GM19099 (cell line): ENCODE results near the gene ALDH1A1.

Experiments used
- POLR2A ChIP-seq: IDR thresholded peaks from 3 replicates; pipeline ENCODE4 v1.6.1; 2011; ENCODE audit warnings: low read depth; ENCODE audit not compliant: insufficient read length; ENCODE audit errors: extremely low read depth

Gene ALDH1A1

GRCh38 chr9:72903103-72903502, 49.8 kb downstream of the ALDH1A1 start:
- TF ChIP-seq POLR2A: no peak

GRCh38 chr9:72902268-72902667, 50.6 kb downstream of the ALDH1A1 start:
- TF ChIP-seq POLR2A: no peak

GRCh38 chr9:72899734-72900477, 52.9 kb downstream of the ALDH1A1 start:
- TF ChIP-seq POLR2A: no peak

GRCh38 chr9:72898784-72899733, 53.8 kb downstream of the ALDH1A1 start:
- no peak for TF ChIP-seq POLR2A

GRCh38 chr9:72898360-72898759, 54.5 kb downstream of the ALDH1A1 start:
- TF ChIP-seq POLR2A: no peak

GRCh38 chr9:72897069-72897649, 55.7 kb downstream of the ALDH1A1 start:
- TF ChIP-seq POLR2A: no peak

GRCh38 chr9:72896439-72896838, 56.4 kb downstream of the ALDH1A1 start:
- TF ChIP-seq POLR2A: no peak

- TF ChIP-seq POLR2A: no peak
Measured at GRCh38 chr9:72895122-72895521, 57.7 kb downstream of the ALDH1A1 start.

GRCh38 chr9:72894342-72894741, 58.5 kb downstream of the ALDH1A1 start:
- no peak for TF ChIP-seq POLR2A

GRCh38 chr9:72893437-72893836, 59.4 kb downstream of the ALDH1A1 start:
- TF ChIP-seq POLR2A: no peak

- TF ChIP-seq POLR2A: no peak
Measured at GRCh38 chr9:72891043-72891442, 61.8 kb downstream of the ALDH1A1 start.

- TF ChIP-seq POLR2A: no peak
Measured at GRCh38 chr9:72888943-72889342, 63.9 kb downstream of the ALDH1A1 start.

- no peak for TF ChIP-seq POLR2A
Measured at GRCh38 chr9:72888067-72888466, 64.8 kb downstream of the ALDH1A1 start.

- no peak for TF ChIP-seq POLR2A
Measured at GRCh38 chr9:72886386-72886785, 66.5 kb downstream of the ALDH1A1 start.

- no peak for TF ChIP-seq POLR2A
Measured at GRCh38 chr9:72884508-72884907, 68.3 kb downstream of the ALDH1A1 start.
